Measurements from ENCODE around the gene TFIP11.

Gene TFIP11

DNA sequence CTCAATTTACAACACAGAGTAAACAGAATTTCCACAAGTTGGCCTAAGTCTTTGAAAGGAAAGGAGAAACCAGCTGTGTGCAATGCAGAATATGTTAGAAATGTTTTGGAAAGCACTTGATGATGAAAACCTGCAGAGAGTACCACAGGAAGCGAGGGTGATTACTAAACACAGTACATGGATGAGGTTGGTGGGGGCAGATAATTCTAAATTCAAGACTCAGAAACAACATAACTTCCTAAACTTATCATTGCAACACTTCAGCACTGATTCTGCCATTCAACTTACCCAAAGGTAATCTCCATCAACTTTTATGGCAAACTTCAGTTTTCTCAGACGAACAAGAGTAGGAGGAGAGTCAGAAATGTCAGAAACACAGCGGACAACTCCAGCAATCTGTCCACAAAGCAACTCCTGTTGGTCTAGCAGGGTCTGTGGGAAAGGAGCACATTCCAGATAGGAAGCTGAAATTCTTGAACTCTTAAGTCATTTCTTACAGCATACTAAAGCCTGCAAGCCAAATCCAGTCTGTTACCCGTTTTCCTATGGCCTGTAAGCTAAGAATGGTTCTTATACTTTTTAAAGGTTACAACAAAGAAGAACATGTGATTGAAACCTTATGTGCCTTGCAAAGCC lies 35.5 kb downstream of the TFIP11 start:
- no peak for DNase-seq

DNA sequence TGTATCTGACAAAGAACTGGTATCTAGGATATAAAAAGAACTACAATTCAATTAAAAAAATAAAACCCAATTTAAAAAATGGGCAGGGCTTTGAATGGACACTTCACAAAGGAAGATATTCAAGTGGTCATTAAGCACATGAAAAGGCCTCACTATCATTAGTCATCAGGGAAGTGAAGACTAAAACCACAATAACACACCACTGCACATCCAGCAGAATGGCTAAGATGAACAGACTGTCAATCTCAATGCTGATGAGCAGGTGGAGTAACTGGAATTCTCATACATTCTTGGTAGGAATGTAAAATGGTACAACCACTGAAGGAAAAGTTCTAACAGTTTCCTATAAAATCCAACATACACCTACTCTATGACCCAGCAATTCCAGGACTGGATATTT lies 37.6 kb downstream of the TFIP11 start:
- DNase-seq = no peak

DNA sequence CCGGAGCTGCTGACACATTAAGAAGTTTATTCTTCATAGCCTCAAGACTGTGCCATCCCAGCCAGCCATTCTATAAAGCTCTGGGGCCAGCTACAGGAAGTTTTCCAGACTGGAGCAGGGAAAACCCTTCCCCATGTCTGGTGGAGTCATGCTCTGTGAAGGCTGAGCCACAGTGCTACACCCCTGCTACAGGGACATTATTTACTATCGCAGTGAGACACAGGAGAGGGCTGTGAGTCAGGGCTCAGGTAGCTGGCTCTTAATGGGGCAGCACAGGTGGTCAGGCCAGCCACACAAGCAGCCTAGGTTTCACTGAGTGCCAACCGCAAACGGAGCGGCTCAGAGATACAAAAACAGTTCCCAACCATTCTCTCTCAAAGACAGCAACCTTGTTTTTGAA lies 40.8 kb downstream of the TFIP11 start:
- no peak for DNase-seq

DNA sequence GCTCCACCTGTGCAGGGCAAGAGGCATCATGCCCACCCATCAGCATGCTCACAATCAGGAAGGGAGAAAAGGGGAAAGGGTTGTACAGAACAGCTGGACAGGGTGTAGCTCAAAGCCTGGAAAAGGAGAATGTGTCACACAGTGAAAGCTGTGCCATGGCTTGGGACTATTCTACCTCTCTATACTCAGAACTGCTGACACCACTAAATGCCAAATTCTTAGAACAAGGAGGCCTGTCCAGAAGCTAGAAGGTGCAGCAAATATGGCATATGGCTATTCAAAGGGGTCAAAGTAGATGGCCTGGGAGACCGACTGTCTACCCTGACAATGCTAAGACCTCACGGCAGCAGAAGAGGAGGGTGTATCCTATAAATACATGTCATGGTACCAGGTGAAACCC lies 41.5 kb downstream of the TFIP11 start:
- no peak for DNase-seq

DNA sequence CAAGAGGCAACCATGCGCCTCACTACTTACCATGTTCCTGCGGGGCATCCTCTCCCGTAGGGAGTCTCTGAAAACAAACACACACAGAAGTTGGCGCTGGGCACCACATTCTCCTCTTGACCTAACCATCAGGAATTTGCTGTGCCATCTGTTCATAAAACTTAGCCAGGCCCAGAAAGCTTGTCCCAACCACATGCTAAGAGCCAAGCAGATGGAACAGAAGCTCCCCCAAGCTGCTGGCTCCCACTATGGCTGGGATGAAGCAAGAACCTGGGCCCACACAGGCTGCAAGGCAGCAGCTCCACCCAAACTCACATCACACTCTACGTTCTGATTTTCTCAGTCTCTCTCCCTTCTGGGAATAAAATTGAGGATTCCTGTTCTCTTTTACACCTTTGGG lies 46.1 kb downstream of the TFIP11 start:
- DNase-seq = no peak

DNA sequence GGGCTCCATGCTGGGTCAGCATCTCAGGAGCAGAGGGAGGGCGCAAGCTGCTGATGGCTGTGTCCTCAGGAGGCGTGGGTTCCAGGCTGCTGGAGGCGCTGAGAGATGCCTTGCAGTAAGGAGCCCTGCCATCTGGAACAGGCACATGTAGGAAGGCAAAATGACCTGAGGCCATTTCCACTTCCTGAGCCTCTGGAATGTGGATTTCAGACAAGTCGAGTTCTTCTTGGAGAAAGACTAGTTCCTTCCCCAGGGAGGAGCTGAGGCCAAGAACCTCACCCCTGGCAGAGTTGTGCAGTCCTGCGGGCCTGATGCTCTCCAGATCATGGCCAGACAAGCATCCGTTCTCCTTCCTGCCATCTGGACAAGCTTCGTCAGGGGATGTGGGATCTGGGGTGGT lies 48.0 kb downstream of the TFIP11 start:
- no peak for DNase-seq

DNA sequence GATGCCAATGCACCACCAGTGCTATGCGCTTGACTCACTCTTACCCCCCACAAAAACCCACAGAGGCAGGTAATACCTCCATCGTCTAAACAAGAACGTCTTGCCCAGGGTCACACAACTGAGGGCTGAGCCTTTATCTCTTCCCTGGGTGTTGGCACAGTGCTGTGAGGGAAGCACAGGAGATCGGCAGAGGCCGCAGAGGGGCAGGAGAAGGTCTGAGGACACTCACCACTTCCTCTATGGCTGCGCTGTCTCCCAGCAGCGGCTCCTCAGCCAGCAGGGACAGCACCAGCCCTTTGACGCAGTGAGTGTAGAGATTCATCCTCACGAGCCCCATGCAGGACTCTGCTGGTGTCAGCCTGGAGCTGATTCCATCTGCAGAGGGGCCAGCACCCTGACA lies 48.6 kb downstream of the TFIP11 start:
- no peak for DNase-seq

DNA sequence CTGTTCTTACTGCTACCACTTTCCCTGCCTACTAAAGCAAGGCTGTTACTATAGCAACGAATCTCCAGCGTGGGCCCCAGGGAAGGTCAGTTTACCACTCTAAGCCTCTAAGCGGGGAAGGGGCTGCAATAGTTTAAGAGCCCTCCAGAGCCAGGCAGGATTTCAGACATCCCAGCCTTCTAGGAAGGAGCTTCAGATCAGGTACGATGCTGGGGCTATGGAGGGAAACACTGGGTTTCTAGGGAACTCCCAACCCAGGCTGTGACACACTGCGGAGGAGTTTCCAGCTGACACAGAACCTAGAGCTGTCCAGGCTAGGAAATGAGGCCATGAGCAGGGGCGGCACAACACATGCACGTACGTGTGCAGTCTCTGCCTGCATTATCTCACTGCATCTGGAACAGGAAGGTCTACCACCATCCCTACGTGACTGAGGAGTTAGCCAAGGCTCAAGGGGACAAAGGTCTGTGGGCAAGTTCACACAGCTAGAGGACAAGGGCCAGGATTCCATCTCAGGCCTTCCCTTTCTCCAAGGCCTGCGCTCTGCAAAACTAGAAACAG lies 49.1 kb downstream of the TFIP11 start:
- DNase-seq = no peak

DNA sequence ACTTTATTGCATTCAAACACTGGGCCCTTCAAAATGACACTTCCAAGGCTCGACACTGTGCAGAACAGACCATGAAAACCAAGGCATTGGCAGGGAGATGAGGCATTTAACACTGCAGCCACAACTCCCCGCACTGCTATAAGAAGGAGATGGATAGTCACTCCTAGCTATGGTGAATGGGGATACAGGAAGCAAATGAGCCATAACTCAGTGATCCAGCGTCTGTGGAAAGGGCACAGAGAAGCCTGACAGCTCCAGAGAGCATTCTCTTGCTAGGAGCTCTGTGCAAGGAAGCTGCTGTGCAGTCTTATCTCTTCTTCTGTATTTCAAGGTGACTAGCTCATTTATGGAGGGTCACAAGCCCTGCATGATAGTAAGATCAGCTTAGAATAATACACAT lies 49.6 kb downstream of the TFIP11 start:
- no peak for DNase-seq

DNA sequence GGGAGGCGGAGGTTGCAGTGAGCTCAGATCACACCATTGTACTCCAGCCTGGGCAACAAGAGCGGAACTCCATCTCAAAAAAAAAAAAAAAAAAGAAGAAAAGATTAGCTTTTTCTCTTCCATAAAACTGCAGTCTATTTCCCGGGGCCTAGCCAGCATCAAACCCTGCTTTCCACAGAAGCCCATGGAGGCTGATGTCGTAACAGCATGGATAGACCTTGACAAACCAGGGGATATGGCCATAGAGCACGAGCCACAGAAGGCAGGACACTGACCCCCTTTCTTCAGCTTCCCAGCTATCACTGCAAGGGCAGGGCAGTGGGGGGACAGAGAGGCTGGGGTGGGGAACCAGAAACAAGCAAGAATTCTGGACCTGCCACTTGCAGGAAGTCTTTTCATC lies 50.2 kb downstream of the TFIP11 start:
- no peak for DNase-seq

DNA sequence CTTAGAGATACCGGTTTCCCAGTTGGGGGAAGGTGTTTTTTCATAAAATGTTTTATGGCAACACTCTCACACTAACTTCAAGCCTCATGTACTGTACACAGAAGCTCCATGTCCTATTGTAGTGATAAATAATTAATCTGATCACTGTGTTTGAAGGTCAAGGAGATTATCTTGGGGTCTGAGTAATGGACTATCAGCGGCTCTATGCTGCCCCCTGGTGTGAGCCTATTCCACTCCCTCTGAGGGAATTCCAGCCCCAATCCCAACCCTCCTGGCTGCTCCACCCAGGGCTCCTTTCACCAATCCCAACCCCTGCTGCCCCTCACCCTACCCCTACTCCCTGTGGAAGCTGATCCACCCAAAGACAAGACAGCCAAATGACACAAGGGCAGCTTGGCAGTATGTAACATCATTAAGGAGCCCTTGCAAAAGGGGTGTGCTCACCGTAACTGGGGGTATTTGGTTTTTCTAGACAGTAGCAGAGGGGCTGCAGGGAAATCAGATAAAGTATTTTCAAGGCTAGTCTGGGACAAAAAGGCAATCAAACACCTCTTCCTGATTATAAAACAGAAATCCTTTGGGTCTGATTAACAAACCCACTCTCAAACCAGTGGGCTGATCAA lies 51.0 kb downstream of the TFIP11 start:
- DNase-seq = no peak

DNA sequence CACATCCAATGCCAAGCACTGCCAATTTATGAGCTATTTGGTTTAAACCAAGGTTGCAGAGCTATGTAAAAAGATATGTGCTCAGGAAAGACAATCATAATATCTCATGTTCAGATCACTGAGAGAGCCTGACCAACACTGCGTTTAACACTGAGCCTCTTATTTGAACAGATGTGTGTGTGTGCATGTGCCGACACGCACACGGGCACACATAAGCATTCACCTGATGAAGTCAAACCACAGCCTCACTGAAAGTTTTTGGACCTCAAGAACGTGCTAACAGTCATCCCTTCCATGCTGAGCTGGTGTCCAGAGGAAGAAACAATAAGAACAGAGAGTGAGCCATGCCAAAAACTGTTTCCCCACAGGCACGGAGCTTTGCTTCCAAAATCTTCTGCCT lies 52.1 kb downstream of the TFIP11 start:
- no peak for DNase-seq

DNA sequence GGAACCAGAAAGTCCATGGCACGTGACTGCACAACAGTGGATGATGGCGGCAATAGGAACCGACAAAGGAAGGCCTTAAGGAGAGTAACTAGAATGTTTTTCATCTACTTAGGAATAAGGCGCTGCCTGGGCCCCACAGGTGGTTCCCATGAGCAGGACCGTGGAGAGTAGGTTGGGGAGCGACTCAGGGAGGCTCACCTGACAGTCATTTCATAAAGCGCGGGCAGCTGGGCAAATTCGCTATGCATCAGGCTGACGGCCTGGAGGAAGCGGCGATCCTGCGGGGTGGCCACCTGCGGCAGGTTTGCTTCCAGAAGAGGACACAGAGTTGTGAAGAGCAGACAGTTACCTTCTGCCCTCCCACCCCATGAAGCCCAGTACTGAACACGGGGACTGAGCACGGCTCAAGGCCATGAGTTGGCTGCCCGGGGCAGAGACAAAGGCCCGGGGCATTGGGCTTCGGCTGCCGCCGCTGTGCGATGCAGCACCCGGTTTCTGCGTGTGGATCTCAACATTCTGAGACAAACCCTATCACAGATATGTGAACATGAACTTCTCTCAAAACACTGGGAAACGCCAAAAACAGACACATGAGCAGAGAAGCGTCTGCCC lies 54.5 kb downstream of the TFIP11 start:
- DNase-seq = no peak

DNA sequence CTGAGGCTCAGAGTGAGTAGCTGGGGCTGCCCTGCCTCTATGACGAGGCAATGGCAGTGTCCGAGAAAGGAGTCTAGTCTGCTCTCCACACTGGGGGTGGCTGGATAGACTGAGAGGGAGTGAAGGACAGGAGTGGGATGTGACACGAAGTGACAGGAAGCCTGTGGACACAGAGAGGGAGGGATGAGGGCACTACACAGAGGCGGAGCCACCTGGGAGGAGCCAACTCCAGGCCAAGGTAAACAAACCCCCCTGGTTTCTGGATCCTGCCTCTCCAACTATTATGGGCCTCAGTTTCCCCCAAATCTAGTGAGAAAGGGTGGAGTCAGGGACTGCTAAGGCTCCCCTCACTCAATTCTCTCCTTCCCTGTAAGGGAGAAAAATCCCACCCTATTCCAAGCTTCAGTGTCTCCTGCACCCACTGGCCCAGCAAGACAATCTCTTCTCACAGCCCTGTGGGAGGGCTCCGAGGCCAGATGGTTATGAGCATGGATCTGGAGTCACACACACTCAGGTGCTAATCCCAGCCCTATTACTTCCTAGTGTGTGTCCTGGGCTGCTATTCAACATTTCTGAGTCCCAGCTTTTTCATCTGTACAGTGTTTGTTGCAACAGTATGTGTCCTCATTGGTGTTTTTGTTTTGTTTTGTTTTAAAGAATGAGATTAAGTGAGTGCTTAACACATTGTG lies 58.3 kb downstream of the TFIP11 start:
- DNase-seq = no peak

DNA sequence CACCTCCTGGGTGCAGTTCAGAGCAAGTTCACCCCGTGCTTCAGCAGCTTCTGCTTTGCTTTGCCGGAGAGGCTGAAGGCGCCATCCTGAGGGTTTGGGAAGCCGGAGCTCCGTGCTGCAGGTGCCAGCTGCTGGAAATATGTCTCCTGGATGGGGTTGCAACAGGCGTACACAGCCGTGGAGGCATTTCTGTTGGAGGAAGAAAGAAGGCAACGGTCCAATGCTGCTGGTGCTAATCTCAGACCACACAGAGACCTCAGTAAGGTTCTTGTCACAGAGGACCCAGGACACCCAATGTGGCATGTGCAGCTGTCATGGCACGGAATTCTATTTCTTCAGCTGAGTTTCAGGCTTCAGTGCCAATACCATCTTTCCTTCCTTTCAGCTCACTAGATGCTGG lies 59.1 kb downstream of the TFIP11 start:
- DNase-seq = no peak

DNA sequence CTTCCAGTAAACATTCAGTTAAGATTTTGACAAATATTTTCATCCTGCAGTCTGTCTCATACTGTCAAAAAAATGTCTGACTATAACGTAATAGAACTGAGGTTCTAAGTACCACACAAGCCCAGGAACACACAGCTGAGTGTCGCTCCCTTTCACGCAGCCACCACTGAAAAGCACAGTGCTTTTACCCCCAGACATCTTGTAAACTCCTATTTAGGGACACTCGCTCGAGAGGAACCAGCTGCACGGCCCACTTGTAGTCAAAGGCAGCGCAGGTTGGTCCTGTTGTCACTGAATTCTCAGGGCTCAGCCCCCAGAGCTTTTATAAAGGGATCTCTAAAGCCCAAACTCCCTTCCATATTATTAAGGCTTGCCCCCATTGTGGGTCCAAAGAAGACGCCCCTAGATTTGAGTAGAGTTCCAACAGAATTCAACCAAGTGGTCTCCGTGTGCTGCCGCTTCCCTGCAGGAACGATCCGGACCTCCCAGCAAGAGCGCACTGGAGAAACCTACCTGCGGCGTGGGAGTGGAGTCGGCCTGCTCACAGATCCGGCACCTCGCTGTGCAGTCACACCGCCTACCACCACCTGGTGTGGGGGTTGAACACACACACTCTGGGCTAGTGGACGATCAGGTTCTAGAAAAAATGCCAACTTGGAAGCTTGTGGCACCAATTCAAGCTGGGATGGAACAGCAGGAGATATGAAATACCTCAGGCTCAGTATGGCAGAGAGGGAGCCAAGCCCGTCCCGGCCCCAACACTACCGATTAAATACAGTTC lies 59.8 kb downstream of the TFIP11 start:
- no peak for DNase-seq

DNA sequence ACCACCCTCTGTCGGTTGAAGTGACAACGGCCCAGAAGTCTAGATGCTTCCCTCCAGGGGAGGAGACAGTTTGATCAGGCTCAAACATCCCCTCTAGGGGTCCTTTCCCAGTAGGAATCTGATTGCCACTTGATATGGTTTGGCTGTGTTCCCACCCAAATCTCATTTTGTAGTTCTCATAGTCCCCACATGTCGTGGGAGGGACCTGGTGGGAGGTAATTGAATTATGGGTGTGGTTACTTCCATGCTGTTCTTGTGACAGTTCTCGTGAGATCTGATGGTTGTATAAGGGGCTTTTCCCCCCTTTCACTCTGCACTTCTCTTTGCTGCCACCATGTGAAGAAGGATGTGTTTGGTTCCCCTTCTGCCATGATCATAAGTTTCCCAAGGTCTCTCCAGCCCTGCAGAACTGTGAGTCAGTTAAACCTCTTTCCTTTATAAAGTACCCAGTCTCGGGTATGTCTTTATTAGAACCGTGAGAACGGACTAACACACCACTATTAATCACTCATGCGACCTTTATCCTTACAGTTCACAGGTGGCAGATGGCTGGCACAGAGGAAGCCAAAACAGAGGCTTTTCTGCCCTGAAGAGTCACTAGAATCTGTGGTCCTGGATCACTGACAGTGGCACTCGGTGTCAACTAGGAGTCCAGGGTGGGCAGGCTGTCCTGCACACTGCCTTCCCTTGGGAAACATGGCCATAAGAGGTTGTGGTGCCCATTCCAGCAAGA lies 61.7 kb downstream of the TFIP11 start:
- no peak for DNase-seq

DNA sequence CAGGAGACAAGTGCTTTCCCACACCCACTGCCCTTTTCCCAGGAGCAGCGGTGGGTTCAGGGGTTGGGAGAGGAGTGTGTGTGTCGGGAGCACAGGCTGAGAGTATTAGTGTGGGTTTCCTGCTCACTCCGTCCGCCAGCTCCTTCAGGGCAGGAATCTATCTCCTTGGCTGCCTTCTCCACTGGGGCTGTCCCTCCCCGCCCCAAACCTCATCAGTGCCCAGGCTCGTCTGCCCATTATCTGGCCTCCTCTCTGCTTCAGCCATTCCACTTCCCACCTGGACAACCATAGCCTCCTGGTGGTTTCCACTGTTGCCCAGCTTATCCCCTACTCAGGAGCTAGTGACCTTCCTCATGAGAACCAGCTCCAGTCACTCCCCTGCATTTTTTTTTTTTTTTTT lies 63.3 kb downstream of the TFIP11 start:
- DNase-seq = no peak

DNA sequence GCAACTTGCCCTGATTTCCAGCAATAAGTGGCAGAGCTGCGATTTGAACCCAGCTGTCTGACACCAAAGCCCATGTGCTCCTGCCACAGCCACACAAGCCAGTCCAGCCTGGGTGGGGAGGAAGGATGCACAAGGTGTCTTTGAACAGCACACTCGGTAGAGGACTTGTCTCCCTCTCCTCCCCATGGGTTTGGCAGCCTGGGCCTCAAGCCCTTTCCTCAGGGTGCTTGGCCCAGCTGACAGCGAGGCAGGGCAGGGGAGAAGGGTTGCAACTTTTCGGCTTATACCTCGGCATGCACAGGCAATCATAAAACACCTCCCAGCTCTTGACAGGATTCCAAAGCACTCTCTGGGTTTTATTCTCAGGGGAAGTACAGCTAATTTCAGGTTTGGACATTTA lies 63.9 kb downstream of the TFIP11 start:
- no peak for DNase-seq

DNA sequence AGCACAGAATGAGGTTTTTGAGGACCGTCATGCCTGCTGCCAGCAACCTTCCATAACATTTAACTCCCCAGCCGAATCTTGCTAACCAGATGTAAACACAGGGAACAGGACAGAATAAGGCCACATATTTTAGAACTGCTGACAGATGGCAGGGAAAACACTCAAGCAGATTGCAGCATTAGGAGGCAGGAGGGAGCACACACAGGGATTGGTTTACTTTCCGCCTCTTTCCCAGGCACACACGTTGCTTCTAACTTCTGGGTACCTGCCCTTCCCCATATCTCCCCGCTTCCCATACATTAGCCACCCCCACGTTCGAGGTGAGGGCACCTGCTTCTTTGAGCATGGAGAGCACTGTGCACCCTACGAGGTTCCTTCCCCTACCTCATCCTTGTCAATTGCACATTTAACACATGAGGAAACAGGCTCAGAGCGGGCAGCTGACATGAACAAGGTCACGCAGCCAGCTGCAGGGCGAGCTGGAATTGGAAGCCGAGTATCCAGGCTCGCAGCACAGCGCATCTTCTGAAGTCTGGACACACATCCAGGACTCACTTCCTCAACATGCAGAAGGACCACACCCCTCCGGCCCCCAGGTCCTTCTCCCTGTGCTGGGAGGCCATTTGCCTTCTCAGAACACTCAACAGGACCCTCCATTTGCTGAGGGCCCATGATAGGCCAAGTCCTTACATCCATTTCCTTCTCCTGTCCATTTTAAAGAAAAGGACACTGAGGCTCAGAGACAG lies 64.5 kb downstream of the TFIP11 start:
- DNase-seq = no peak

DNA sequence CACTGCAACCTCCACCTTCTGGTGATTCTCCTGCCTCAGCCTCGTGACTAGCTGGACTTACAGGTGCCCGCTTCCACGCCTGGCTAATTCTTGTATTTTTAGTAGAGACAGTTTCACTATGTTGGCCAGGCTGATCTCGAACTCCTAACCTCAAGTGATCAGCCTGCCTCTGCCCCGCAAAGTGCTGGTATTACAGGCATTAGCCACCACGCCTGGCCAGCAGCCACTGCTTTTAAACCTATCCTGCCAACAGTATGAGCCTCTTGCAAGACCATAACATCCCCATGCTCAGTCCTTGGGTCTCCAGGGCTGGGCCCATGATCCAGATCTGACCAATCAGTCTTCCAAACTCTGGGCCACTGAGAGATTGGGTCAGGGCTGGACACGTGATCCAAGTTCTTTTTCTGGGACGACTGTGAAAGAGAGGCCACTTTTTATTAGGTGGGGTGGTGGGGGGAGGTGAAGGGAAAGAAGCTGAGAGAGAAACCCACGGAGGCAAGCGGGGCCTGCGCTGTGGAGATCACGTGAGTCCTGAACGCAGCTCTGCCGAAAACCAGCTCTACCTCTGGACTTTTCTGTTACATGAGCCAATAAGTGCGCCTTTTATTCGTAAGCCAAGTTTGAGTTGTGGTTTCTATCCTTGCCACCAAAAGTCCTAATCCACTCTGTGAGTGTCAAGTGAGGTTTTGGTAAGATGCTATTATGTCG lies 65.3 kb downstream of the TFIP11 start:
- DNase-seq = no peak

Measured in cortex of kidney (tissue), 1 donor.